Stimulated activated CD8-positive, alpha-beta memory T cell treated with anti-CD3 and anti-CD28 coated beads, Interleukin-7, amount 100 ng/mL, for 24 hours (primary cell): ENCODE results near the gene LMTK2.

ENCODE experiments used
- DNase-seq: peaks from one replicate; pipeline ENCODE4 v3.0.0-alpha.2; 2020; ENCODE audit warnings: low read depth

LMTK2 gene

DNA sequence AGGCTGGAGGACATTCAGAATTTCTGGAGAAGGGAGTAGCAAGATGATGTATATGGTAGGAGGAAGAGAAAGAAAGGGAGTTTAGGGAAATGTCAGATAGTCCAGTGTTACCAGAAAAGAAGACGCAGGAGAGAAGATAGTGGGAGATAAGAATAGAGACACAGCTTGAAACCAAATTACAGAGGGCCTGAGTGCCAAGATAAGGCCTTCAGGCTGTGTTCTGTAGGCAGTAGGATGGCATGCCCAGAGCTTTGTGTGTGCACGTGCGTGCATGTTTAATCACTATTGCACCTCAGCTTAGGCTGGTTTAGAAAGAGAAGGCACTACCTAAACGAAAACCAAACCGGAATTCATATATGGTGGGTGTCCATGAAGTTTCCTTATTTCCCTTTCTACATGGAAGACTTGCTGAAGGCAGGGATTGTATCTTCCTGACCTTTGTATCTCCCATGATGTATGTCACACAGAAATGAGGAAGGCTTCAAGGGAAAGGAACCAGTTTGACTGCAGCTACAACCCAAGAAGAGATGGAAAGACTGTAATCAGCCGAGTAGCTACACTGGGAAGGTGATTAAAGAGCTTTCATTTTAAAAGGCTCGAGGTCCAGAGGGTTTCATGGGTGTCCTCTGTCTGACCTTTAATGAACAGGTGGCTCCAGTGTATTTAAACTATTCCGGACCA, 68.7 kb downstream of the LMTK2 start:
- DNase-seq = no peak

DNA sequence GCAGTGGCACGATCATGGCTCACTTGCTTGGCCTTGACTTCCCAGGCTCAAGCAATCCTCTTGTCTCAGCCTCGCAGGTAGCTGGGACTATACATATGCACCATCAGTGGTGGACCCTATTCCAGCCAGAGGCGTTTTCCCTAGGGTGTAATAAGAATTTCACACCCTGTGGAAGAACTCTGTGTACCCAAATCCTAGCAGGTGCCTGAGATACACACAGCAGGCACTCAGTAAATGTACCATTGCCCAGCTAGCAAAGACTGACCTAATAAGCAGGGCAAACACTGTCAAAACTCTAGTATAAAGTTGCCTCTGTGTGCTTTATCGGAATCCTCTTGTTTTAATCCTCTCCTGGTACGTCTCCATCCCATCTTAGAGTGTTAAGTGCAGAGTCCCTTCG, 70.9 kb downstream of the LMTK2 start:
- no peak for DNase-seq

- DNase-seq = no peak
Measured at GRCh38 chr7:98178321-98178720, 71.7 kb downstream of the LMTK2 start.

- DNase-seq = no peak
Measured at GRCh38 chr7:98178762-98179490, 72.3 kb downstream of the LMTK2 start.

DNA sequence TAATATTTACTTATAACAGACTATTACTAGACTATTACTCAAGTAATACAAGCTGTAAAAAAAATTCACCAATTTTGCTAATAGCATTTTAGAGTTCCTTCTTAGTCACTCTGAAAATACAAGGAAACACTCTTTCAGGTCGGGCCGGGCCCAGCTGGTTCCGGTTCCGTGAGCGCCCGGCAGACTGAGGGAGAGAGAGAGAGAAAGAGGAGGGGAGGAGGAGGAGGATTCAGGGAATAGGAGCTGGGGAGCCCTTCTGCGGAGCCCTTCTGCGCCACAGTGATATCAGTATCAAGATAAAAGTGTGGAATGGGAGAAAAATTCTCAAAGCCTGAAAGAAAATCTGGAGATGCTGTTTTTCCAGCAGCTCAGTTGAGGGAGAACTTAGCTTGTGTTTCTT, 74.1 kb downstream of the LMTK2 start:
- DNase-seq = no peak

- no peak for DNase-seq
Measured at GRCh38 chr7:98185101-98185500, 78.4 kb downstream of the LMTK2 start.

DNA sequence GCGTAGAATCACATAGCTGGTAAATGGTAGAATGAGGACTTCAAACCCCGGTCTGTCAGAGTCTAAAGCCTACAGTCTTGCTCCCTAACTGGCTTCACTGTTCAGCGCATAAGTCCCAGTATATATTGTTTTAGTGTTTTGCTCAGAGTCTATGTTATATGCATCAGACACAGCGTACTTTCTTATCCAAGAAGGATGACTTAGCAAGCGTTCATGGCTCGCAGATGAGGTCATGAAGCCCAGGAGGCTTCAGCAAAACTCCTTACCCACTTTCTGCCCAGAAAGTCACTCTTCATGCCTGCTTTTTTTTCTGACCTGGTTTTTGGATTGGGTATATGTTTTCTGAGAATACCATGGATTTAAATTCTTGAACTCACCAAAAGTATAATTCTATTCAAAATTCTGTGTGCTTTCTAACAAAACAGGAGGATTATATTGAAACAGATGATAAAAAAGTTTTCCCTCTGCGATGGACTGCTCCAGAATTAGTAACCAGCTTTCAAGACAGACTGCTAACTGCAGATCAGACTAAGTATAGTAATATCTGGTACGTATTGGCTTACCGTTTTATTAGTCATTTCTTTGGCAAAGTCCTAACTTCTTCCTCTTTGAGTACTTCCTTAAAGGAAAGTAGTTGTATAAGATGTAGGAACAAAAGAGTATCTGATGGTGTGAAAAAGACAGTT, 79.9 kb downstream of the LMTK2 start:
- no peak for DNase-seq

GRCh38 chr7:98187138-98187502, 80.5 kb downstream of the LMTK2 start:
- DNase-seq = no peak

- no peak for DNase-seq
Measured at GRCh38 chr7:98189559-98189958, 82.9 kb downstream of the LMTK2 start.

GRCh38 chr7:98191668-98192431, 85.2 kb downstream of the LMTK2 start:
- DNase-seq = no peak

DNA sequence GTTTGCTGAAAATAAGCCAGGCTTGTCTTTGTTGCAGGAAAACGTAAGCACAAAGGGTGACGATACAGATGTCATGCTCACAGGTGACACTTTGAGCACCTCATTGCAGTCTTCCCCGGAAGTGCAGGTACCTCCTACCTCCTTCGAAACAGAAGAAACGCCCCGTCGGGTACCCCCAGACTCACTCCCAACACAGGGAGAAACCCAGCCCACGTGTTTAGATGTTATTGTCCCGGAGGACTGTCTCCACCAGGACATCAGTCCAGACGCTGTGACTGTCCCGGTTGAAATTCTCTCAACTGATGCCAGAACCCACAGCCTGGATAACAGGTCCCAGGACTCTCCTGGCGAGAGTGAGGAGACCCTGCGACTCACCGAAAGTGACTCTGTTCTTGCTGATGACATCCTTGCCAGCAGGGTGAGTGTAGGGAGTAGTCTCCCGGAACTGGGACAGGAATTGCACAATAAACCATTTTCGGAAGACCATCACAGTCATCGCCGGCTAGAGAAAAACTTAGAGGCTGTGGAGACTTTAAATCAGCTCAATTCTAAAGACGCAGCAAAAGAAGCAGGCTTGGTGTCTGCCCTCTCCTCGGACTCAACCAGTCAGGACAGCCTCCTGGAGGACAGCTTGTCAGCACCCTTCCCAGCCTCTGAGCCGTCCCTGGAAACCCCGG, 86.3 kb downstream of the LMTK2 start:
- DNase-seq = no peak

DNA sequence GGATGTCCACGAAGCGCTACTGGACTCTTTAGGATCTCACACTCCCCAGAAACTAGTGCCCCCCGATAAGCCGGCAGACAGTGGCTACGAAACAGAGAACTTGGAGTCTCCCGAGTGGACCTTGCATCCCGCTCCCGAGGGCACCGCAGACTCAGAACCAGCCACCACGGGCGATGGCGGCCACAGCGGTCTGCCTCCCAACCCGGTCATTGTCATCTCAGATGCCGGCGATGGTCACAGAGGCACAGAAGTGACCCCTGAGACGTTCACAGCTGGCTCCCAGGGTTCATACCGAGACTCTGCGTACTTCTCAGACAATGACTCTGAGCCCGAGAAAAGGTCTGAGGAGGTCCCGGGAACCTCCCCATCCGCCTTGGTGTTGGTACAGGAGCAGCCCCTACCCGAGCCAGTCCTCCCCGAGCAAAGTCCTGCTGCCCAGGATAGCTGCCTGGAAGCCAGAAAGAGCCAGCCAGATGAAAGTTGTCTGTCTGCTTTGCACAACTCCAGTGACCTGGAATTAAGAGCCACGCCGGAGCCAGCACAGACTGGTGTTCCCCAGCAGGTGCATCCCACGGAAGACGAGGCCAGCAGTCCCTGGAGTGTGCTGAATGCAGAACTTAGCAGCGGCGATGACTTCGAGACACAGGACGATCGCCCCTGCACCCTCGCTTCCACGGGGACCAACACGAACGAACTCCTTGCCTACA, 87.0 kb downstream of the LMTK2 start:
- DNase-seq = no peak

DNA sequence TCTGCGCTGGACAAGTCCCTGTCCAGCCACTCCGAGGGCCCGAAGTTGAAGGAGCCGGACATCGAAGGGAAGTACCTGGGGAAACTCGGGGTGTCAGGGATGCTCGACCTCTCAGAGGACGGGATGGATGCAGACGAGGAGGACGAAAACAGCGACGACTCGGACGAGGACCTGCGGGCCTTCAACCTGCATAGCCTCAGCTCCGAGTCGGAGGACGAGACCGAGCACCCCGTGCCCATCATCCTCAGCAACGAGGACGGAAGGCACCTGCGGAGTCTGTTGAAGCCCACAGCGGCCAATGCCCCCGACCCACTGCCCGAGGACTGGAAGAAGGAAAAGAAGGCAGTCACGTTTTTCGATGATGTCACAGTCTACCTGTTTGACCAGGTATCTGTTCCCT, 87.5 kb downstream of the LMTK2 start:
- no peak for DNase-seq

- no peak for DNase-seq
Measured at GRCh38 chr7:98194672-98195457, 88.2 kb downstream of the LMTK2 start.

- no peak for DNase-seq
Measured at GRCh38 chr7:98196706-98197605, 90.3 kb downstream of the LMTK2 start.

- no peak for DNase-seq
Measured at GRCh38 chr7:98199131-98199530, 92.5 kb downstream of the LMTK2 start.

DNA sequence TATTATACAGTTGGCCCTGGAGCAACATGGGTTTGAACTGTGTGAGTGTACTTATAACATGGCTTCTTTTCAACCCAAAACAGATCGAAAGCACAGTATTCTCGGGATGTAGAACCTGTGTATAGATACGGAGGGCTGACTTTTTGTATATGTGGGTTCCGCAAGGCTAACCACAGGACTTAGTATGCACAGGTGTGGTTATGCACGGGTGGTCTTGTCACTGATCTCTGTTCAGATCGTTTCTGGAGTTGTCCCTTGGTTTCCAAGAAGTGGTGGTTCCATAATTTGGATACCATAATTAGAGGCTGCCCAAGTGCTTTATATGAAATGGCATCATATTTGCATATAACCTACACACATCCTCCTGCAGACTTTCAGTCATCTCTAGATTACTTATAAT, 93.7 kb downstream of the LMTK2 start:
- DNase-seq = no peak

- peak; percentile 35 for DNase-seq
Measured at GRCh38 chr7:98202367-98203195, 95.9 kb downstream of the LMTK2 start.
